Transverse colon (tissue), 4 donors: ENCODE results near the gene HIRIP3. TPM values are rescaled to one million over a fixed set of nuclear protein-coding genes. Genes with fewer than 3 reads are reported as not detected.

Experiments used
- total RNA-seq, 4 donors: library from RNA; depleted of rRNA; stranded (reverse); fragments of >200 nt; gene quantifications; one replicate each; pipeline ENCODE4 v1.1.0, GENCODE V29; 2016

HIRIP3 gene
- total RNA-seq, 4 donors from 2014 or later: 1.8 to 11.7 (median 8.8) TPM

Other genes starting within 250 kb of the HIRIP3 start
- gene C16orf54, start 249.6 kb downstream of the HIRIP3 start, total RNA-seq: 1 to 10 TPM in 3 of 4 donors, not detected in 1; 3.0 to 8.2 (median 3.8) TPM
- gene ZG16, start 217.4 kb downstream of the HIRIP3 start, total RNA-seq: 1,000 to 10,000 TPM in 1 of 4 donors, 100 to 1,000 TPM in 1, 10 to 100 TPM in 2; 73.4 to 1,268 (median 104) TPM
- 100 to 1,000 TPM in 1 of 4 donors, 10 to 100 TPM in 3; 37.6 to 159 (median 59.5) TPM for gene KIF22, start 204.9 kb downstream of the HIRIP3 start, total RNA-seq
- 100 to 1,000 TPM; 170 to 292 (median 233) TPM for gene MAZ, start 189.1 kb downstream of the HIRIP3 start, total RNA-seq
- gene PRRT2, start 183.4 kb downstream of the HIRIP3 start, total RNA-seq: 1 to 10 TPM in 3 of 4 donors, not detected in 1; 1.4 to 6.0 (median 1.9) TPM
- 10 to 100 TPM; 28.8 to 47.5 (median 32.3) TPM for gene PAGR1, start 179.5 kb downstream of the HIRIP3 start, total RNA-seq
- gene MVP, start 175.2 kb downstream of the HIRIP3 start, total RNA-seq: 100 to 1,000 TPM; 483 to 654 (median 553) TPM
- gene CDIPT, start 132.4 kb downstream of the HIRIP3 start, total RNA-seq: 100 to 1,000 TPM in 1 of 4 donors, 10 to 100 TPM in 3; 58.5 to 139 (median 94.5) TPM
- 1 to 10 TPM; 2.0 to 9.7 (median 6.3) TPM for gene SEZ6L2, start 96.1 kb downstream of the HIRIP3 start, total RNA-seq
- 1 to 10 TPM in 2 of 4 donors, under 1 TPM in 1, not detected in 1; 0.40 to 1.2 (median 1.1) TPM for gene ASPHD1, start 95.1 kb downstream of the HIRIP3 start, total RNA-seq
- gene KCTD13, start 69.4 kb downstream of the HIRIP3 start, total RNA-seq: 100 to 1,000 TPM in 1 of 4 donors, 10 to 100 TPM in 3; 40.3 to 110 (median 57.4) TPM
- 100 to 1,000 TPM; 149 to 210 (median 158) TPM for gene TMEM219, start 33.5 kb downstream of the HIRIP3 start, total RNA-seq
- gene TAOK2, start 21.7 kb downstream of the HIRIP3 start, total RNA-seq: 100 to 1,000 TPM in 1 of 4 donors, 10 to 100 TPM in 3; 54.6 to 103 (median 68.1) TPM
- 10 to 100 TPM; 65.6 to 94.3 (median 73.0) TPM for gene INO80E, start 624 bp upstream of the HIRIP3 start, total RNA-seq
- 10 to 100 TPM in 1 of 4 donors, 1 to 10 TPM in 3; 7.2 to 28.8 (median 9.7) TPM for gene DOC2A, start 15.4 kb upstream of the HIRIP3 start, total RNA-seq
- not detected for gene C16orf92, start 27.6 kb upstream of the HIRIP3 start, total RNA-seq
- not detected for gene TLCD3B, start 35.7 kb upstream of the HIRIP3 start, total RNA-seq
- gene ALDOA, start 70.1 kb upstream of the HIRIP3 start, total RNA-seq: 1,000 to 10,000 TPM in 2 of 4 donors, 100 to 1,000 TPM in 2; 778 to 1,392 (median 1,174) TPM
- 10 to 100 TPM; 17.7 to 92.3 (median 74.3) TPM for gene PPP4C, start 80.4 kb upstream of the HIRIP3 start, total RNA-seq
- gene TBX6, start 96.3 kb upstream of the HIRIP3 start, total RNA-seq: 1 to 10 TPM in 1 of 4 donors, under 1 TPM in 1, not detected in 2; 0.82 to 2.2 TPM
- gene YPEL3, start 100.6 kb upstream of the HIRIP3 start, total RNA-seq: 100 to 1,000 TPM in 3 of 4 donors, 10 to 100 TPM in 1; 90.8 to 154 (median 125) TPM
- 10 to 100 TPM in 3 of 4 donors, 1 to 10 TPM in 1; 9.4 to 33.3 (median 30.4) TPM for gene GDPD3, start 117.9 kb upstream of the HIRIP3 start, total RNA-seq
- 100 to 1,000 TPM; 226 to 448 (median 244) TPM for gene MAPK3, start 127.6 kb upstream of the HIRIP3 start, total RNA-seq
- 10 to 100 TPM in 3 of 4 donors, 1 to 10 TPM in 1; 5.6 to 30.2 (median 24.0) TPM for gene CORO1A, start 188.0 kb upstream of the HIRIP3 start, total RNA-seq
- gene BOLA2B, start 198.0 kb upstream of the HIRIP3 start, total RNA-seq: 1,000 to 10,000 TPM in 1 of 4 donors, 100 to 1,000 TPM in 2, 10 to 100 TPM in 1; 39.6 to 1,391 (median 605) TPM
- 100 to 1,000 TPM; 118 to 327 (median 158) TPM for gene SLX1A, start 198.3 kb upstream of the HIRIP3 start, total RNA-seq
- gene SULT1A3, start 203.6 kb upstream of the HIRIP3 start, total RNA-seq: 100 to 1,000 TPM in 1 of 4 donors, 10 to 100 TPM in 3; 55.4 to 864 (median 58.7) TPM